HL-60/S4 treated with phorbol 12-myristate 13-acetate at 8.2 ng/mL for 4 days and 3 days (cell line): ENCODE data around the gene GAB2.
"Not testable (repeated sequence)": the region's sequence is repeated elsewhere in the genome, so short reads cannot be mapped to it uniquely, and the experiment has no call there.

Experiments used
- in situ Hi-C: fragments of 300-500 bp; cut with MboI; formaldehyde crosslinking; loops from 2 replicates; pipeline ENCODE4 v1.15.0; 2022; ENCODE audit warnings: low sequenced_read_pairs

Gene GAB2

DNA sequence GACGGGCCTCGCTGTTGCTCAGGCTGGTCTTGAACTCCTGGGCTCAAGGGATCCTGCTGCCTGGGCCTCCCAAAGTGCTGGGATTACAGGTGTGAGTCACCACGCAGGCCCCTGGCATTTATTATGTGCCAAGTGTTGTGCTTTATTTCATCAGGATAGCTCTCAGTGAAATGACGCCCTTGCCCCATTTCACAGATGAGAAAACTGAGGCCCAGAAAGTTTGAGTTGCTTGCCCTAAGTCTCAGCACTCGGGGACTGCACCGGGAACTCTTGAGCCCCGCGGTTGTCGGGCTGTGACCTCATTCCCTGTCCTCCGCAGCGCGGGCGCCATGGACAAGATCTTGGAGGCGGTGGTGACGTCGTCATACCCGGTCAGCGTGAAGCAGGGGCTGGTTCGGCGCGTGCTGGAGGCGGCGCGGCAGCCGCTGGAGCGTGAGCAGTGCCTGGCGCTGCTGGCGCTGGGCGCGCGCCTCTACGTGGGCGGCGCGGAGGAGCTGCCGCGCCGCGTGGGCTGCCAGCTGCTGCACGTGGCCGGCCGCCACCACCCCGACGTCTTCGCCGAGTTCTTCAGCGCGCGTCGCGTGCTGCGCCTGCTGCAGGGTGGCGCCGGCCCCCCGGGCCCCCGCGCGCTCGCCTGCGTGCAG, 221.6 kb downstream of the GAB2 start:
- in situ Hi-C loops = no loop called here

DNA sequence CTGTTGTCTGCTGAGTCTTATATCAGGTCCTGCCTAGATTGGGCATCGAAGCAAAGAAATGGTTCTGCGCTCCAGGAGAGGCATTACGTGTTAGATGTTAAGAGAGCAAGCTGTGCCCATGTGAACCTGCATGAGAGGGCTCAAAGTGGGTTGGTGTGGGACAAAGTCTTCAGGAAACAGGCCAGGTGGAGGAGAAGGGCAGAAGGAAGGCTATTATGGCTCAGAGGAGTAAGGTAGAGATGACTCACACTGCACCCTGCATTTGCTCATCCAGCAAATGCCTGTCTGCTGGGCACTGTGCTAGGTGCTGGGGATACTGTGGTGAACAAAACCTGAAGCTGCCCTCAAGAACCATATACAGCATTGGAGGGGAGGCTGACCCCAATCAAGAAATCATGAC, 223.1 kb downstream of the GAB2 start:
- in situ Hi-C loops = no loop called here

GRCh38 chr11:78193806-78194205, 223.8 kb downstream of the GAB2 start:
- in situ Hi-C loops = no loop called here

- in situ Hi-C loops = no loop called here
Measured at GRCh38 chr11:78192911-78193351, 224.7 kb downstream of the GAB2 start.

- in situ Hi-C loops = no loop called here
Measured at GRCh38 chr11:78192223-78192719, 225.3 kb downstream of the GAB2 start.

DNA sequence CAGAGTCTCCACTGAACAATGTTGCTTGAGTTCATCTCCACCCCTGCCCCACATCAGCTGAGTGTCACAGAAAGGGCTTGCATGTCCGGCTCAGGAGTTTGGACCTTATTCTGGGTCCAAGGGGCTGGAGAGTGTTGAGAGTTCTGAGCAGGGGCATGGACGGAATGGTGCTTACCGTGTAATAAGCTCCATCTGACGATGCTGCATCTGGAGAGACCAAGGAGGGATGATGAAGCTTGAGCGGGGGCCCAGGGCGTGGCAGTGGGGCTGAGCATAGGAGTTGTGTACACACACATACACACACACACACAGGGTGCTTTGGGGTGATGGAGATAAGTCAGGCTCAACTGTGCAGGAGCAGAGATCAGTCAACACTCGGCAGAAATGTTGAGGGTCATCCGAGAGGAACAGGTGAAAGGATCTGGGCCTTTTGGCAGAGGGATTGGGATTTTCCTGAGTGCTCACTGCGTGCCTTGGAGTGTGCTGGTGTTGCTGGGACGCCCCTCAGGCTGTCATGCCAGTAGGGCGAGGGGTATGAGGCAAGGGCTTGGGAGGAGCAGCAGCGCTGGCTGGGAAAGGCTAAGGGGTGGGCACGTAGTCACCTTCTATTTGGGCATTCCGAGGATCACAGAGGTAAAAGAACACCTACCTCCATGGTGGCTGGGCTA, 226.6 kb downstream of the GAB2 start:
- in situ Hi-C loops = no loop called here

- in situ Hi-C loops = no loop called here
Measured at GRCh38 chr11:78190374-78190773, 227.2 kb downstream of the GAB2 start.

DNA sequence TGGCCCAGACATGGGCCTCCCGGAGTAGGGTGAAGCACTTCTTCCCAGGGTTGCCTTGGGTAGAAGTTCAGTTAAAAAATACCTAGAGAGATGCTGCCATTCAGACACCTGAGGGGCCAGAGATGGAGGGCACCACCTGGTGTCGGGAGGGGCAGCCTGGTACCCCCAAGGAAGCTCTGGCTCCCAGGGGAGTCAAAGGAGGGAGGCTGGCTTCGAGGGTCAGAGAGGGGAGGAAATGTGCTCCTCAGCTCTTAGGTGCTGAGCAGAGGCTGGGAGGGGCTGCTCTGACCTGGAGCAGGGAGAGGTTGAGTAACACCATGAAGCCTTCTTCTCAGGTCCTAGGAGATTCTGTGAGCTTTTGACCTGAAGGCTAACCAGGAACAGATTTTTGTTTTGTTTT, 227.8 kb downstream of the GAB2 start:
- in situ Hi-C loops = no loop called here

DNA sequence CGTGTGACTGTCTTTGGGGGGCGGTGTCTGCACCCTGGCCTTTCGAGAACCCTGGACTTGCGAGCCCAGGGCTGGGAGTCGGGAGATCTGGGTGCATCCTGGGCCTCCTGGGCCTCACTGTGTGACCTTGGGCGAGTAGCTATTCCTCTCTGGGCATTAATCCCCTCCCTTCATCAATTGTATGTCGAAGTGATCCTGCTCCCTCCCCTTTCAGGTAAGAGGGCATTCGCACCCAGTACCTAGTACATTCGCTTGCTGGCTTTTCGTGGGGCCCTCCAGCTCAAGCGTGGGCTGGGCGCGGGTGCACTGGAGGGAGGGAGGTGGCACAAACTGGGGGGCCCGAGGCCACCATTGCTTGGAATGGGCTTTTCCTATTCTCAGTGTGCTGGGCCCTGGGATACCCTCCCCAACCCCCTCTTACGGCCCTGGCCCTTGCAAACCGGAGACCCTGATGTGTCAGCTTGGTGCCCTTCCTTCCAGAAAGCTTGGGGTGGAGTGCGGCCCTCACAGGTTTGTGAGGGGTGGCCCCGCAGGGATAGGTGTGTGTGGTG, 228.4 kb downstream of the GAB2 start:
- in situ Hi-C loops = no loop called here

- in situ Hi-C loops = no loop called here
Measured at GRCh38 chr11:78188286-78189173, 229.1 kb downstream of the GAB2 start, which contains the start of the genes KCTD21 and USP35. TSS of gene KCTD21 (minus strand) at chr11:78188626. CDS start at chr11:78174554, 14,072 bp downstream. TSS of gene USP35 (plus strand) at chr11:78188919. CDS start at chr11:78196246, 7,327 bp downstream.

GRCh38 chr11:78187366-78188285, 230.0 kb downstream of the GAB2 start:
- in situ Hi-C loops = no loop called here

GRCh38 chr11:78181185-78181584, 236.4 kb downstream of the GAB2 start:
- in situ Hi-C loops = no loop called here

GRCh38 chr11:78180751-78181150, 236.9 kb downstream of the GAB2 start:
- in situ Hi-C loops = no loop called here

- in situ Hi-C loops = no loop called here
Measured at GRCh38 chr11:78179459-78180071, 238.1 kb downstream of the GAB2 start.

DNA sequence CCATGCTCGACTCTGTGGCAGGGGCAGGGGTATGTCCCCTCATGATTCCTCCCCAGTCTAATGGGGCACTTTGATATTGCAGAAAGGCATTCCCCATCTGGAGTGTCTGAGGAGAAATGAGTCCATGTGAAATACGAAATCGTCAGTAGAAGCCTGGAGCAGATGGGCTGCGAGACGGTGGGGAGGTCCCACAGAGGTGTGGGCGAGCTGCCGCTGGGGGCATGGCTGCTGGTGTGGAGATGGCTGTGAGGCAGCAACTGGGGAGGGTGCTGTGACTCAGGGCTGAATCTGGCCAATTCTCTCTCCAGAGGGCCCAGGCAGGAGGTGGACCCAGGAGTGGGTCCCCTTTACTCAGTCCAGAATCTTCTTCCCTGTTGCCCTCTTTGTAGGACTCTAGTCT, 240.4 kb downstream of the GAB2 start:
- in situ Hi-C loops = no loop called here

- in situ Hi-C loops = no loop called here
Measured at GRCh38 chr11:78176605-78177141, 240.9 kb downstream of the GAB2 start.

DNA sequence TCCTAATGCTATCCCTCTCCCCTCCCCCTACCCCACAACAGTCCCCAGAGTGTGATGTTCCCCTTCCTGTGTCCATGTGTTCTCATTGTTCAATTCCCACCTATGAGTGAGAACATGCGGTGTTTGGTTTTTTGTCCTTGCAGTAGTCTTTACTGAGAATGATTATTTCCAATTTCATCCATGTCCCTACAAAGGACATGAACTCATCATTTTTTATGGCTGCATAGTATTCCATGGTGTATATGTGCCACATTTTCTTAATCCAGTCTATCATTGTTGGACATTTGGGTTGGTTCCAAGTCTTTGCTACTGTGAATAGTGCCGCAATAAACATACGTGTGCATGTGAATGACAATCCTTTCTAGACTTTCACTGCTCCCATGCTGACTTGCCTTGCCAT, 241.8 kb downstream of the GAB2 start:
- in situ Hi-C loops = not testable (repeated sequence)

- in situ Hi-C loops = no loop called here
Measured at GRCh38 chr11:78171951-78172350, 245.7 kb downstream of the GAB2 start.

GRCh38 chr11:78170874-78171549, 246.6 kb downstream of the GAB2 start:
- in situ Hi-C loops = no loop called here
